ENCODE data around the gene WNT3. TPM values are rescaled to one million over a fixed set of nuclear protein-coding genes. Genes with fewer than 3 reads are reported as not detected.

Gene WNT3
- total RNA-seq, 1 experiment from 2014 or later = 5.5 TPM

GRCh38 chr17:46776298-46777005 is 42.0 kb downstream of the WNT3 start:
- H3K4me3 ChIP-seq (replicated peaks in 1 of 2; ENCODE audit: low read depth in 1 of 2, low read length in 2 of 2) = no peak overlapping the region
- H3K4me1 ChIP-seq (ENCODE audit: control insufficient read depth in 1 of 2, insufficient read depth in 2 of 2, low read length in 2 of 2) = peaks cover 14 to 33% of the 10 kb centered on the region in 2 experiments
- intact Hi-C loops (cut with micrococcal nuclease) = no loop called here
- H2AFZ ChIP-seq (ENCODE audit: low read depth, low read length, poor library complexity, severe bottlenecking) = no peak overlapping the region
- H3K27me3 ChIP-seq (ENCODE audit: insufficient read depth, low read length) = no peaks in the 10 kb centered on the region
- no peaks in the 10 kb centered on the region for H3K9me2 ChIP-seq (ENCODE audit: insufficient read depth)
- no peak for ATAC-seq
- H3K4me2 ChIP-seq (ENCODE audit: low read length) = no peak overlapping the region
- no peaks in the 10 kb centered on the region for H3K9me3 ChIP-seq (ENCODE audit: control insufficient read depth in 1 of 2, insufficient read depth in 1 of 2, low read depth in 1 of 2, low read length in 2 of 2)
- ChIA-PET CTCF (no interaction called here), POLR2A (no interaction called here), RAD21 (ENCODE audit: low non-redundant PET in 1 of 2, low total read pairs in 2 of 2, uncharacterized antibody in 2 of 2, unreplicated experiment in 2 of 2) (no interaction called here)
- no TSS peak for BruUV-seq (replicated peaks)
- no peak for DNase-seq (ENCODE audit: low read depth, low spot score)
- TF ChIP-seq TCF7L2 (IDR thresholded peaks at IDR 0.05; ENCODE audit: borderline replicate concordance, extremely low read depth, insufficient read depth, insufficient read length) = no peak
- TF ChIP-seq, protein P1, sequence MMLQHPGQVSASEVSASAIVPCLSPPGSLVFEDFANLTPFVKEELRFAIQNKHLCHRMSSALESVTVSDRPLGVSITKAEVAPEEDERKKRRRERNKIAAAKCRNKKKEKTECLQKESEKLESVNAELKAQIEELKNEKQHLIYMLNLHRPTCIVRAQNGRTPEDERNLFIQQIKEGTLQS (IDR thresholded peaks at IDR 0.05) = no peak
- TF ChIP-seq EGR1 (IDR thresholded peaks at IDR 0.05; ENCODE audit: low read depth) = no peak
- TF ChIP-seq SP1 (IDR thresholded peaks at IDR 0.05; ENCODE audit: low read depth) = no peak
- TF ChIP-seq JUND (IDR thresholded peaks at IDR 0.05) = no peak
- no peak for TF ChIP-seq EZH2phosphoT487 (IDR thresholded peaks at IDR 0.05; ENCODE audit: borderline replicate concordance)
- no peak for TF ChIP-seq YY1 (IDR thresholded peaks at IDR 0.05; ENCODE audit: extremely low read depth, insufficient replicate concordance, low read depth, low read length)
- no peak for TF ChIP-seq EZH2 (IDR thresholded peaks at IDR 0.05)
- no peak for TF ChIP-seq POLR2AphosphoS5 (IDR thresholded peaks at IDR 0.05; ENCODE audit: low read depth, low read length)
- TF ChIP-seq SRF (IDR thresholded peaks at IDR 0.05; ENCODE audit: low read depth) = no peak
- no peak for TF ChIP-seq RAD21 (IDR thresholded peaks at IDR 0.05; ENCODE audit: low read depth)
- TF ChIP-seq ZFX (IDR thresholded peaks at IDR 0.05) = no peak
- TF ChIP-seq, protein P2, sequence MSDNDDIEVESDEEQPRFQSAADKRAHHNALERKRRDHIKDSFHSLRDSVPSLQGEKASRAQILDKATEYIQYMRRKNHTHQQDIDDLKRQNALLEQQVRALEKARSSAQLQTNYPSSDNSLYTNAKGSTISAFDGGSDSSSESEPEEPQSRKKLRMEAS (IDR thresholded peaks at IDR 0.05) = no peak
- no peak for TF ChIP-seq FOSL1 (IDR thresholded peaks at IDR 0.05; ENCODE audit: low read depth)
- no peak for TF ChIP-seq POLR2A (IDR thresholded peaks at IDR 0.05; ENCODE audit: borderline replicate concordance, extremely low read depth, insufficient read depth, insufficient read length)
- TF ChIP-seq CTCF (IDR thresholded peaks at IDR 0.05 in 2 of 3, conservative IDR thresholded peaks at IDR 0.05 in 1 of 3; ENCODE audit: borderline replicate concordance in 1 of 3, insufficient read depth in 1 of 3, low read depth in 2 of 3, low read length in 2 of 3) = no peak
- no peak overlapping the region for H3K27ac ChIP-seq (ENCODE audit: low read depth, low read length)
- no peaks in the 10 kb centered on the region for H3K36me3 ChIP-seq (ENCODE audit: control insufficient read depth in 1 of 2, insufficient read depth in 2 of 2, low read length in 2 of 2)
- no peak overlapping the region for H3K9ac ChIP-seq (ENCODE audit: low read length)
- H3K79me2 ChIP-seq (ENCODE audit: insufficient read depth, low read length) = no peaks in the 10 kb centered on the region
- H4K20me1 ChIP-seq (ENCODE audit: insufficient read depth) = no peaks in the 10 kb centered on the region

Measured in HCT116 (cell line).